SK-N-SH treated with all-trans-retinoic acid at 6 μM for 48 hours (cell line): Measurements from ENCODE around the gene CBLIF.

Experiments
- ATAC-seq: fragments of 200-7000 bp; cut with Tn5 transposase; 3 replicates; pipeline ENCODE4 v1.9.1; 2020; ENCODE audit warnings: mild to moderate bottlenecking, moderate library complexity
- ARNTL ChIP-seq: fragments of 450-650 bp; formaldehyde crosslinking; IDR thresholded peaks from 2 replicates; pipeline ENCODE4 v1.5.0; 2020; ENCODE audit warnings: low read depth, mild to moderate bottlenecking, moderate library complexity, borderline replicate concordance
- BACH2 ChIP-seq: fragments of 250-450 bp; sonication (Bioruptor Pico); IDR thresholded peaks from 2 replicates; pipeline ENCODE4 v1.9.0; 2021; ENCODE audit warnings: mild to moderate bottlenecking, borderline replicate concordance
- CSDC2 ChIP-seq: fragments of 250-450 bp; sonication (Bioruptor Pico); IDR thresholded peaks from 2 replicates; pipeline ENCODE4 v1.5.0; 2020; ENCODE audit warnings: mild to moderate bottlenecking, moderate library complexity
- CSRNP3 ChIP-seq: fragments of 250-450 bp; sonication (Bioruptor Pico); IDR thresholded peaks from 2 replicates; pipeline ENCODE4 v1.5.1; 2021; ENCODE audit warnings: mild to moderate bottlenecking, moderate library complexity
- ESRRG ChIP-seq: fragments of 250-450 bp; sonication (Bioruptor Pico); IDR thresholded peaks from 2 replicates; pipeline ENCODE4 v1.6.1; 2021; ENCODE audit warnings: mild to moderate bottlenecking
- GLIS3 ChIP-seq: fragments of 250-450 bp; sonication (Bioruptor Pico); IDR thresholded peaks from 2 replicates; pipeline ENCODE4 v1.5.0; 2020; ENCODE audit warnings: mild to moderate bottlenecking, moderate library complexity
- ISL1 ChIP-seq: fragments of 250-450 bp; sonication (Bioruptor Pico); IDR thresholded peaks from 2 replicates; pipeline ENCODE4 v2.1.2; 2022; ENCODE audit warnings: mild to moderate bottlenecking, moderate library complexity
- OSR1 ChIP-seq: fragments of 250-450 bp; sonication (Bioruptor Pico); IDR thresholded peaks from 2 replicates; pipeline ENCODE4 v1.8.0; 2022; ENCODE audit warnings: moderate library complexity, mild to moderate bottlenecking, inconsistent platforms
- PPARA ChIP-seq: fragments of 250-450 bp; sonication (Bioruptor Pico); IDR thresholded peaks from 2 replicates; pipeline ENCODE4 v1.5.0; 2020; ENCODE audit warnings: mild to moderate bottlenecking, borderline replicate concordance
- RARB ChIP-seq: fragments of 250-450 bp; sonication (Bioruptor Pico); IDR thresholded peaks from 2 replicates; pipeline ENCODE4 v1.8.0; 2021; ENCODE audit warnings: mild to moderate bottlenecking, moderate library complexity
- SNAI2 ChIP-seq: fragments of 250-450 bp; sonication (Bioruptor Pico); IDR thresholded peaks from 2 replicates; pipeline ENCODE4 v1.5.0; 2020; ENCODE audit warnings: mild to moderate bottlenecking, moderate library complexity
- TOX ChIP-seq: fragments of 250-450 bp; sonication (Bioruptor Pico); IDR thresholded peaks from 2 replicates; pipeline ENCODE4 v1.8.0; 2021; ENCODE audit warnings: mild to moderate bottlenecking, moderate library complexity, borderline replicate concordance
- TSHZ2 ChIP-seq: fragments of 250-450 bp; sonication (Bioruptor Pico); IDR thresholded peaks from 2 replicates; pipeline ENCODE4 v1.5.0; 2020; ENCODE audit warnings: mild to moderate bottlenecking, moderate library complexity
- ZC3H10 ChIP-seq: fragments of 250-450 bp; sonication (Bioruptor Pico); IDR thresholded peaks from 2 replicates; pipeline ENCODE4 v1.5.1; 2021; ENCODE audit warnings: mild to moderate bottlenecking, moderate library complexity
- ZFP3 ChIP-seq: fragments of 250-450 bp; sonication (Bioruptor Pico); IDR thresholded peaks from 2 replicates; pipeline ENCODE4 v1.5.0; 2020; ENCODE audit warnings: mild to moderate bottlenecking, moderate library complexity
- ZFP30 ChIP-seq: fragments of 450-650 bp; formaldehyde crosslinking; IDR thresholded peaks from 2 replicates; pipeline ENCODE4 v1.5.0; 2022; ENCODE audit warnings: mild to moderate bottlenecking, moderate library complexity
- ZNF565 ChIP-seq: fragments of 450-650 bp; formaldehyde crosslinking; conservative IDR thresholded peaks from 2 replicates; pipeline ENCODE4 v1.5.0; 2020; ENCODE audit warnings: low read depth, mild to moderate bottlenecking, moderate library complexity
- ZNF70 ChIP-seq: fragments of 450-650 bp; formaldehyde crosslinking; IDR thresholded peaks from 2 replicates; pipeline ENCODE4 v1.5.0; 2020; ENCODE audit warnings: mild to moderate bottlenecking, moderate library complexity
- ZNF8 ChIP-seq: fragments of 450-650 bp; formaldehyde crosslinking; IDR thresholded peaks from 2 replicates; pipeline ENCODE4 v1.5.0; 2020; ENCODE audit warnings: mild to moderate bottlenecking, moderate library complexity
- TF ChIP-seq, protein P1 (sequence below): fragments of 250-450 bp; sonication (Bioruptor Pico); IDR thresholded peaks from 2 replicates; pipeline ENCODE4 v1.8.0; 2021; ENCODE audit warnings: low read depth, mild to moderate bottlenecking, moderate library complexity, borderline replicate concordance
- TF ChIP-seq, protein P2 (sequence below): fragments of 250-450 bp; sonication (Bioruptor Pico); IDR thresholded peaks from 2 replicates; pipeline ENCODE4 v1.5.1; 2020; ENCODE audit warnings: low read depth, mild to moderate bottlenecking, moderate library complexity
- TF ChIP-seq, protein P3 (sequence below): fragments of 250-450 bp; sonication (Bioruptor Pico); IDR thresholded peaks from 2 replicates; pipeline ENCODE4 v1.8.0; 2020; ENCODE audit warnings: mild to moderate bottlenecking, moderate library complexity, borderline replicate concordance

The CBLIF gene

GRCh38 chr11:59883597-59883996, 38.3 kb upstream of the CBLIF start (continued):
- TF ChIP-seq GLIS3 (CRISPR knock-in tag) (no peak), OSR1 (CRISPR knock-in tag) (no peak), ARNTL (CRISPR knock-in tag) (no peak), TOX (no peak), PPARA (no peak), RARB (CRISPR knock-in tag) (no peak), CSDC2 (CRISPR knock-in tag) (no peak), ESRRG (CRISPR knock-in tag) (no peak)
- TF ChIP-seq, protein P1, sequence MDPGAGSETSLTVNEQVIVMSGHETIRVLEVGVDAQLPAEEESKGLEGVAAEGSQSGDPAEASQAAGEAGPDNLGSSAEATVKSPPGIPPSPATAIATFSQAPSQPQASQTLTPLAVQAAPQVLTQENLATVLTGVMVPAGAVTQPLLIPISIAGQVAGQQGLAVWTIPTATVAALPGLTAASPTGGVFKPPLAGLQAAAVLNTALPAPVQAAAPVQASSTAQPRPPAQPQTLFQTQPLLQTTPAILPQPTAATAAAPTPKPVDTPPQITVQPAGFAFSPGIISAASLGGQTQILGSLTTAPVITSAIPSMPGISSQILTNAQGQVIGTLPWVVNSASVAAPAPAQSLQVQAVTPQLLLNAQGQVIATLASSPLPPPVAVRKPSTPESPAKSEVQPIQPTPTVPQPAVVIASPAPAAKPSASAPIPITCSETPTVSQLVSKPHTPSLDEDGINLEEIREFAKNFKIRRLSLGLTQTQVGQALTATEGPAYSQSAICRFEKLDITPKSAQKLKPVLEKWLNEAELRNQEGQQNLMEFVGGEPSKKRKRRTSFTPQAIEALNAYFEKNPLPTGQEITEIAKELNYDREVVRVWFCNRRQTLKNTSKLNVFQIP (CRISPR knock-in tag) = no peak

DNA sequence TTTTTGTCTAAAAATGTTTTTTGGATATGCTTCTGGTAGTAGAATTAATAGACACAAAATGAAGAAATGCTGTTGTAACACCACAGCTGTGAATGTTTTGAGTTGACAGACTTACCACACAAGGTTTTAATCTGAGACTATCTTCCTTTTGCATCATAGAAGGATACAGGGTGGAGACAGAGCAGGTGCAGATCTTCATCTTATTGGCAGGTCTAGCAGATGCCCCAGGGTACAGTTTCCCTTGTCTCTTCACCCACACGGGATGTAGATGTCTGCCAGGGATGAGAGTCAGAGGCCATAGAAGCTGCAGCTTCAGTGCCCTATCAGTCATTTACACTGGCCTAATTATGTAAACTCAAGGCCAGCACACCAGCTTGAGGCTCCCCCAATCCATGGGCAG, 34.3 kb upstream of the CBLIF start:
- no peak for TF ChIP-seq GLIS3 (CRISPR knock-in tag)
- no peak for TF ChIP-seq ZNF70 (CRISPR knock-in tag)
- no peak for TF ChIP-seq ZFP3
- TF ChIP-seq ZNF565 (CRISPR knock-in tag) = no peak
- no peak for TF ChIP-seq BACH2 (CRISPR knock-in tag)
- no peak for TF ChIP-seq PPARA
- TF ChIP-seq ESRRG (CRISPR knock-in tag) = no peak
- TF ChIP-seq CSDC2 (CRISPR knock-in tag) = no peak
- TF ChIP-seq TSHZ2 = no peak
- no peak for TF ChIP-seq ARNTL (CRISPR knock-in tag)
- TF ChIP-seq TOX = no peak
- no peak for TF ChIP-seq ISL1 (CRISPR knock-in tag)
- TF ChIP-seq RARB (CRISPR knock-in tag) = no peak
- no peak for TF ChIP-seq ZFP30 (CRISPR knock-in tag)
- no peak for TF ChIP-seq ZNF8
- TF ChIP-seq OSR1 (CRISPR knock-in tag) = no peak
- no peak for TF ChIP-seq ZC3H10 (CRISPR knock-in tag)
- TF ChIP-seq, protein P1 (CRISPR knock-in tag) = no peak
- no peak for TF ChIP-seq SNAI2
- TF ChIP-seq, all 23 proteins: peak for 0
- ATAC-seq = no peak

DNA sequence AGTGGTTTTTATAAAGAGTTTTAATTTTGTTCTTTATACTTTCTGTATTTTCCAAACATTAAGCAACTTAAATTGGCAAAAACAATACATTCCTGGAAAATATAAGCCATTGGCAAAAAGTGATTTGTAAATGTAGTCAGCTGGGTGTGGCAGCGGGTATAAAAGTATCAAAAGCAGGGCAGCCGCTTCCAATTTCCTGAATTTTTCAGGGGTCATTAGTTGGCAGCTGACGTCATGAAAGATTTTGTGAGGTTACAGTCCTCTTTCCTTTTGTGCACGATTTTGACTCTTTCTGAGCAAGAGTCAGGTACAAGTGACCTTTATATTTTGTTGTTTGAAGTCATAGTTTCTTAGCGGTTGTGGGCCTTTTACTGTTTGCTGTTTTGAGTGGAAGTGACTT, 33.3 kb upstream of the CBLIF start, which contains the start of gene OOSP3:
Gene OOSP3 (plus strand): TSS at position 208 of the 400 bp plus-strand sequence. CDS start 27 bp downstream, at position 235.
- no peak for ATAC-seq
- no peak for TF ChIP-seq RARB (CRISPR knock-in tag)
- TF ChIP-seq, protein P2, sequence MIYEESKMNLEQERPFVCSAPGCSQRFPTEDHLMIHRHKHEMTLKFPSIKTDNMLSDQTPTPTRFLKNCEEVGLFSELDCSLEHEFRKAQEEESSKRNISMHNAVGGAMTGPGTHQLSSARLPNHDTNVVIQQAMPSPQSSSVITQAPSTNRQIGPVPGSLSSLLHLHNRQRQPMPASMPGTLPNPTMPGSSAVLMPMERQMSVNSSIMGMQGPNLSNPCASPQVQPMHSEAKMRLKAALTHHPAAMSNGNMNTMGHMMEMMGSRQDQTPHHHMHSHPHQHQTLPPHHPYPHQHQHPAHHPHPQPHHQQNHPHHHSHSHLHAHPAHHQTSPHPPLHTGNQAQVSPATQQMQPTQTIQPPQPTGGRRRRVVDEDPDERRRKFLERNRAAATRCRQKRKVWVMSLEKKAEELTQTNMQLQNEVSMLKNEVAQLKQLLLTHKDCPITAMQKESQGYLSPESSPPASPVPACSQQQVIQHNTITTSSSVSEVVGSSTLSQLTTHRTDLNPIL (CRISPR knock-in tag) = no peak
- TF ChIP-seq, protein P3, sequence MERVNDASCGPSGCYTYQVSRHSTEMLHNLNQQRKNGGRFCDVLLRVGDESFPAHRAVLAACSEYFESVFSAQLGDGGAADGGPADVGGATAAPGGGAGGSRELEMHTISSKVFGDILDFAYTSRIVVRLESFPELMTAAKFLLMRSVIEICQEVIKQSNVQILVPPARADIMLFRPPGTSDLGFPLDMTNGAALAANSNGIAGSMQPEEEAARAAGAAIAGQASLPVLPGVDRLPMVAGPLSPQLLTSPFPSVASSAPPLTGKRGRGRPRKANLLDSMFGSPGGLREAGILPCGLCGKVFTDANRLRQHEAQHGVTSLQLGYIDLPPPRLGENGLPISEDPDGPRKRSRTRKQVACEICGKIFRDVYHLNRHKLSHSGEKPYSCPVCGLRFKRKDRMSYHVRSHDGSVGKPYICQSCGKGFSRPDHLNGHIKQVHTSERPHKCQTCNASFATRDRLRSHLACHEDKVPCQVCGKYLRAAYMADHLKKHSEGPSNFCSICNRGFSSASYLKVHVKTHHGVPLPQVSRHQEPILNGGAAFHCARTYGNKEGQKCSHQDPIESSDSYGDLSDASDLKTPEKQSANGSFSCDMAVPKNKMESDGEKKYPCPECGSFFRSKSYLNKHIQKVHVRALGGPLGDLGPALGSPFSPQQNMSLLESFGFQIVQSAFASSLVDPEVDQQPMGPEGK (CRISPR knock-in tag) = no peak
- TF ChIP-seq, protein P1 (CRISPR knock-in tag) = no peak
- no peak for TF ChIP-seq ZFP3
- TF ChIP-seq ESRRG (CRISPR knock-in tag) = no peak
- no peak for TF ChIP-seq TSHZ2
- TF ChIP-seq ZNF8 = no peak
- no peak for TF ChIP-seq ZFP30 (CRISPR knock-in tag)
- no peak for TF ChIP-seq ARNTL (CRISPR knock-in tag)
- no peak for TF ChIP-seq ZNF565 (CRISPR knock-in tag)
- no peak for TF ChIP-seq CSRNP3 (CRISPR knock-in tag)
- TF ChIP-seq OSR1 (CRISPR knock-in tag) = no peak
- TF ChIP-seq BACH2 (CRISPR knock-in tag) = no peak
